HCT116 (cell line): ENCODE measurements around the gene MTHFD1L. TPM values are rescaled to one million over a fixed set of nuclear protein-coding genes. Genes with fewer than 3 reads are reported as not detected.
"Not testable (repeated sequence)": the region's sequence is repeated elsewhere in the genome, so short reads cannot be mapped to it uniquely, and the experiment has no call there.

ENCODE experiments used
- ATAC-seq: fragments of 200-7000 bp; cut with Tn5 transposase; 2 replicates; pipeline ENCODE4 v1.9.1; 2020; ENCODE audit warnings: mild to moderate bottlenecking, moderate library complexity
- BruUV-seq: library from RNA; stranded (reverse); fragments of 400-500 nt; replicated peaks from 2 replicates; lab custom pipeline; 2021; lab: Mats Ljungman, UMichigan
- CTCF ChIA-PET: fragments of 300-600 bp; sonication (Branson Sonifier 250); formaldehyde crosslinking; loops from one replicate; lab custom pipeline; 2021; ENCODE audit warnings: antibody characterized with exemption; lab: Charles Lee
- POLR2A ChIA-PET: fragments of 300-600, 350-600 bp; sonication (Branson Sonifier 250); formaldehyde crosslinking; loops from one replicate; lab custom pipeline; 2021; ENCODE audit warnings: antibody characterized with exemption; lab: Charles Lee
- RAD21 ChIA-PET, 2 experiments: fragments of 300-600 bp; sonication (Branson Sonifier 250); formaldehyde crosslinking; loops; one replicate each; lab custom pipeline; 2023; ENCODE audit warnings: low total read pairs in 2 of 2; ENCODE audit not compliant: uncharacterized antibody in 2 of 2, unreplicated experiment in 2 of 2, low non-redundant PET in 1 of 2; lab: Charles Lee
- DNase-seq: peaks from one replicate; pipeline ENCODE4 v3.0.0-alpha.2; 2010; ENCODE audit warnings: low read depth, low spot score
- H2AFZ ChIP-seq: fragments of 200-600 bp; shearing (Covaris generic), sonication (generic); 2 replicates; pipeline ENCODE4 v1.6.1; 2017; ENCODE audit warnings: low read depth, mixed run types, mixed read lengths, antibody characterized with exemption, low read length; ENCODE audit not compliant: poor library complexity, severe bottlenecking
- H3K27ac ChIP-seq: 2 replicates; pipeline ENCODE4 v1.5.1; 2012; ENCODE audit warnings: low read depth, low read length
- H3K27me3 ChIP-seq: fragments of 200-600 bp; sonication (generic); 2 replicates; pipeline ENCODE4 v1.6.1; 2016; ENCODE audit warnings: mixed run types, low read length, mixed read lengths; ENCODE audit not compliant: insufficient read depth
- H3K36me3 ChIP-seq, 2 experiments: fragments of 200-500 bp in 1 of 2; fragments of 200-600 bp in 1 of 2; sonication (Bioruptor generic) in 1 of 2; sonication (generic) in 1 of 2; 2 replicates each; pipeline versions ENCODE4 v1.5.1 to v1.6.1; 2014 to 2016; ENCODE audit warnings: low read length in 2 of 2, inconsistent platforms in 1 of 2, mixed read lengths in 1 of 2, mixed run types in 1 of 2; ENCODE audit not compliant: insufficient read depth in 2 of 2, control insufficient read depth in 1 of 2
- H3K4me1 ChIP-seq, 2 experiments: fragments of 200-600 bp in 1 of 2; sonication (generic) in 1 of 2; 2 replicates each; pipeline versions ENCODE4 v1.5.1 to v1.6.1; 2012 to 2017; ENCODE audit warnings: low read length in 2 of 2, inconsistent platforms in 1 of 2, mild to moderate bottlenecking in 1 of 2, mixed read lengths in 1 of 2, mixed run types in 1 of 2, moderate library complexity in 1 of 2; ENCODE audit not compliant: insufficient read depth in 2 of 2, control insufficient read depth in 1 of 2
- H3K4me2 ChIP-seq: fragments of 200-600 bp; sonication (generic); 2 replicates; pipeline ENCODE4 v1.6.1; 2017; ENCODE audit warnings: mixed run types, low read length, mixed read lengths
- H3K4me3 ChIP-seq, 2 experiments: fragments of 200-600 bp in 1 of 2; sonication (generic) in 1 of 2; replicated peaks in 1 of 2; 2 replicates each; pipeline ENCODE4 v1.5.1; 2011 to 2016; ENCODE audit warnings: low read length in 2 of 2, control low read depth in 1 of 2, low read depth in 1 of 2, mild to moderate bottlenecking in 1 of 2, mixed read lengths in 1 of 2, mixed run types in 1 of 2
- H3K79me2 ChIP-seq: fragments of 200-600 bp; sonication (generic); 2 replicates; pipeline ENCODE4 v1.6.1; 2017; ENCODE audit warnings: mild to moderate bottlenecking, mixed run types, low read length, moderate library complexity, mixed read lengths; ENCODE audit not compliant: insufficient read depth
- H3K9ac ChIP-seq: fragments of 200-600 bp; sonication (generic); 2 replicates; pipeline ENCODE4 v1.6.1; 2016; ENCODE audit warnings: low read length, mixed read lengths
- H3K9me2 ChIP-seq: fragments of 200-600 bp; sonication (generic), shearing (Covaris generic); 2 replicates; pipeline ENCODE4 v1.6.1; 2017; ENCODE audit warnings: mixed run types, mild to moderate bottlenecking, moderate library complexity; ENCODE audit not compliant: insufficient read depth
- H3K9me3 ChIP-seq, 2 experiments: fragments of 200-500 bp in 1 of 2; fragments of 200-600 bp in 1 of 2; sonication (Bioruptor generic) in 1 of 2; sonication (generic) in 1 of 2; 2 replicates each; pipeline ENCODE4 v1.6.1; 2014 to 2017; ENCODE audit warnings: low read length in 2 of 2, mixed read lengths in 2 of 2, inconsistent platforms in 1 of 2, low read depth in 1 of 2, mild to moderate bottlenecking in 1 of 2, mixed run types in 1 of 2, moderate library complexity in 1 of 2; ENCODE audit not compliant: control insufficient read depth in 1 of 2, insufficient read depth in 1 of 2
- H4K20me1 ChIP-seq: fragments of 200-600 bp; sonication (generic), shearing (Covaris generic); 2 replicates; pipeline ENCODE4 v1.6.1; 2017; ENCODE audit warnings: mixed run types, mild to moderate bottlenecking, moderate library complexity; ENCODE audit not compliant: insufficient read depth
- ELF1 ChIP-seq: IDR thresholded peaks from 2 replicates; pipeline ENCODE4 v1.6.1; 2012; ENCODE audit warnings: low read depth, borderline replicate concordance
- POLR2AphosphoS5 ChIP-seq: IDR thresholded peaks from 2 replicates; pipeline ENCODE4 v1.6.1; 2011; ENCODE audit warnings: mild to moderate bottlenecking, low read depth, low read length, moderate library complexity
- ZBTB33 ChIP-seq: IDR thresholded peaks from 2 replicates; pipeline ENCODE4 v1.6.1; 2011; ENCODE audit warnings: mild to moderate bottlenecking, low read length, moderate library complexity; ENCODE audit not compliant: insufficient replicate concordance; ENCODE audit errors: extremely low read depth
- intact Hi-C: fragments of 100-400 bp; cut with micrococcal nuclease; formaldehyde crosslinking; loops from 2 replicates; pipeline ENCODE4 v1.10.0; 2022
- total RNA-seq: library from RNA; stranded (reverse); gene quantifications from one replicate; pipeline ENCODE4 v1.2.1, GENCODE V29; 2021; ENCODE audit not compliant: unreplicated experiment

Gene MTHFD1L
- total RNA-seq, 1 experiment from 2014 or later: 127 TPM

GRCh38 chr6:151119823-151120524 is 254.5 kb downstream of the MTHFD1L start (continued):
- TF ChIP-seq ZBTB33: no peak
- peak; percentile 17; the same call in 1 of the 2 replicates for TF ChIP-seq POLR2AphosphoS5

- Histone ChIP-seq H3K27me3 (no peaks in the 10 kb centered on the region), H3K9me3 (no peaks in the 10 kb centered on the region), H3K36me3 (no peaks in the 10 kb centered on the region), H3K4me1 (peaks cover 33 to 73% of the 10 kb centered on the region in 2 experiments), H3K4me2 (no peak overlapping the region), H3K4me3 (no peak overlapping the region), H3K79me2 (no peaks in the 10 kb centered on the region), H3K9me2 (no peaks in the 10 kb centered on the region), H3K9ac (no peak overlapping the region), H4K20me1 (no peaks in the 10 kb centered on the region), H3K27ac (no peak overlapping the region), H2AFZ (no peak overlapping the region)
- ATAC-seq (no peak), DNase-seq (no peak)
- RAD21 ChIA-PET: no interaction called here
- no peak for TF ChIP-seq ELF1
- intact Hi-C loops: no loop called here
- POLR2A ChIA-PET: no interaction called here
- no TSS peak for BruUV-seq
- CTCF ChIA-PET: no interaction called here
Observed at GRCh38 chr6:151121900-151122299, 256.4 kb downstream of the MTHFD1L start.

GRCh38 chr6:151123641-151124040 is 258.1 kb downstream of the MTHFD1L start:
- H3K9me3 ChIP-seq, H3K9ac ChIP-seq, H3K4me3 ChIP-seq, H4K20me1 ChIP-seq, H3K27ac ChIP-seq, H2AFZ ChIP-seq, intact Hi-C loops, H3K4me2 ChIP-seq, H3K36me3 ChIP-seq, H3K9me2 ChIP-seq, CTCF ChIA-PET, BruUV-seq, H3K27me3 ChIP-seq, ATAC-seq, DNase-seq, H3K79me2 ChIP-seq: not testable (repeated sequence)
- H3K4me1 ChIP-seq: peaks cover 35 to 83% of the 10 kb centered on the region in 2 experiments
- ChIA-PET POLR2A (interaction anchor here (0.8 kb wide), 1 partner anchor 203 kb away, joined by 4 read pairs; no protein-coding TSS in a partner anchor), RAD21 (interaction anchor here in 1 of 2 experiments (0.7 kb wide), 1 partner anchor 64 kb away, joined by 3 read pairs; no protein-coding TSS in a partner anchor)
